ENCODE data around the gene INTS6L. TPM values are rescaled to one million over a fixed set of nuclear protein-coding genes. Genes with fewer than 3 reads are reported as not detected.
A peak's percentile ranks its signal among the peaks of the same experiment; 100 is the strongest.

INTS6L gene
- total and polyA plus RNA-seq, 8 donors: 6.2 to 40.6 (median 34.5) TPM

GRCh38 chrX:135481696-135482179, 38.7 kb upstream of the INTS6L start:
- no peak overlapping the region for H3K4me3 ChIP-seq
- intact Hi-C loops (cut with DNase I): no loop called here
- H3K27ac ChIP-seq: no peak overlapping the region
- DNase-seq (no peak), ATAC-seq (no peak)
- H3K4me1 ChIP-seq: no peaks in the 10 kb centered on the region
- H3K36me3 ChIP-seq: no peaks in the 10 kb centered on the region
- no peaks in the 10 kb centered on the region for H3K27me3 ChIP-seq
- no peaks in the 10 kb centered on the region for H3K9me3 ChIP-seq
- TF ChIP-seq, protein P1, sequence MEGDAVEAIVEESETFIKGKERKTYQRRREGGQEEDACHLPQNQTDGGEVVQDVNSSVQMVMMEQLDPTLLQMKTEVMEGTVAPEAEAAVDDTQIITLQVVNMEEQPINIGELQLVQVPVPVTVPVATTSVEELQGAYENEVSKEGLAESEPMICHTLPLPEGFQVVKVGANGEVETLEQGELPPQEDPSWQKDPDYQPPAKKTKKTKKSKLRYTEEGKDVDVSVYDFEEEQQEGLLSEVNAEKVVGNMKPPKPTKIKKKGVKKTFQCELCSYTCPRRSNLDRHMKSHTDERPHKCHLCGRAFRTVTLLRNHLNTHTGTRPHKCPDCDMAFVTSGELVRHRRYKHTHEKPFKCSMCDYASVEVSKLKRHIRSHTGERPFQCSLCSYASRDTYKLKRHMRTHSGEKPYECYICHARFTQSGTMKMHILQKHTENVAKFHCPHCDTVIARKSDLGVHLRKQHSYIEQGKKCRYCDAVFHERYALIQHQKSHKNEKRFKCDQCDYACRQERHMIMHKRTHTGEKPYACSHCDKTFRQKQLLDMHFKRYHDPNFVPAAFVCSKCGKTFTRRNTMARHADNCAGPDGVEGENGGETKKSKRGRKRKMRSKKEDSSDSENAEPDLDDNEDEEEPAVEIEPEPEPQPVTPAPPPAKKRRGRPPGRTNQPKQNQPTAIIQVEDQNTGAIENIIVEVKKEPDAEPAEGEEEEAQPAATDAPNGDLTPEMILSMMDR (IDR thresholded peaks at IDR 0.05): no peak

GRCh38 chrX:135484641-135485289, 35.7 kb upstream of the INTS6L start:
- Histone ChIP-seq H3K27ac (no peak overlapping the region), H3K27me3 (no peaks in the 10 kb centered on the region), H3K36me3 (no peaks in the 10 kb centered on the region), H3K4me1 (no peaks in the 10 kb centered on the region), H3K4me3 (no peak overlapping the region), H3K9me3 (no peaks in the 10 kb centered on the region)
- TF ChIP-seq, protein P1 (IDR thresholded peaks at IDR 0.05): peak; percentile 27 to 35
- DNase-seq (peak in 2 of 4 donors; percentile 12 to 52), ATAC-seq (peak; percentile 63)
- intact Hi-C loops (cut with DNase I): no loop called here

DNA sequence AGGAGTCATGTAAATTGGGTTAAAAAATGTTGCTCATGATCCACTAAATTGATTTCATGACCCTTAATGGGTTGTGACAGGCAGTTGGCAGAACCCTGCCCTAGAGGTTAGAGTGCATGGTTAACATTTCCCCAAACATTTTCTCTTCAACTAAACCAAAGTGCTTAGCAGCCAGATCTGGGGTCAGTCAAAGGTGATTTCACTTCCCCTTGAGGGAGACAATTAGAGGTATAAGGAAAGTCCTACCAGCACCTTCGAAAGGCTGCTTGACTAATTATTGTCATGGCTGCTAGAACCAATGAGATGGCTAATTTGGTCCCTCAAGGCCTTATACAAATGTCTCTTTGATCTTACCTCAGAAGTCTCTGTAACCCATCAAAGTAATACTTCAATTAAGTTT, 30.9 kb upstream of the INTS6L start:
- Histone ChIP-seq H3K9me3 (no peaks in the 10 kb centered on the region), H3K4me3 (no peak overlapping the region), H3K4me1 (no peaks in the 10 kb centered on the region), H3K27ac (no peak overlapping the region), H3K27me3 (no peaks in the 10 kb centered on the region), H3K36me3 (no peaks in the 10 kb centered on the region)
- intact Hi-C loops (cut with DNase I): no loop called here
- TF ChIP-seq, protein P1 (IDR thresholded peaks at IDR 0.05): no peak
- DNase-seq (no peak), ATAC-seq (no peak)

- Histone ChIP-seq H3K4me1 (no peaks in the 10 kb centered on the region), H3K27me3 (no peaks in the 10 kb centered on the region), H3K36me3 (no peaks in the 10 kb centered on the region), H3K9me3 (no peaks in the 10 kb centered on the region), H3K27ac (no peak overlapping the region), H3K4me3 (no peak overlapping the region)
- DNase-seq: no peak
- ATAC-seq: no peak
- intact Hi-C loops (cut with DNase I): no loop called here
- TF ChIP-seq, protein P1 (IDR thresholded peaks at IDR 0.05): no peak
Observed at GRCh38 chrX:135490979-135491514, 29.4 kb upstream of the INTS6L start.

- intact Hi-C loops (cut with DNase I): no loop called here
- TF ChIP-seq, protein P1 (IDR thresholded peaks at IDR 0.05): no peak
- Histone ChIP-seq H3K27ac (no peak overlapping the region), H3K27me3 (no peaks in the 10 kb centered on the region), H3K36me3 (no peaks in the 10 kb centered on the region), H3K9me3 (no peaks in the 10 kb centered on the region), H3K4me1 (no peaks in the 10 kb centered on the region), H3K4me3 (no peak overlapping the region)
- ATAC-seq (no peak), DNase-seq (no peak)
Observed at GRCh38 chrX:135494453-135494852, 26.0 kb upstream of the INTS6L start.

Measured in left lung (tissue), 10 donors.